Endothelial cell of umbilical vein (primary cell): ENCODE measurements around the gene FMN1.

Experiments used
- CTCF ChIP-seq, 2 donors: IDR thresholded peaks; 1 replicate in 1 of 2; 2 replicates in 1 of 2; pipeline ENCODE4 v1.5.1; 2011; ENCODE audit warnings: low read length in 2 of 2, mild to moderate bottlenecking in 2 of 2, moderate library complexity in 2 of 2, control low read depth in 1 of 2, inconsistent platforms in 1 of 2, low read depth in 1 of 2; ENCODE audit not compliant: insufficient read depth in 1 of 2; ENCODE audit errors: extremely low read depth in 1 of 2
- FOS ChIP-seq: IDR thresholded peaks from 2 replicates; pipeline ENCODE4 v1.6.1; 2011; ENCODE audit warnings: mild to moderate bottlenecking, low read length, moderate library complexity, borderline replicate concordance; ENCODE audit not compliant: insufficient read depth
- MAX ChIP-seq: IDR thresholded peaks from 2 replicates; pipeline ENCODE4 v1.6.1; 2011; ENCODE audit not compliant: insufficient read depth, insufficient read length
- POLR2A ChIP-seq: IDR thresholded peaks from 2 replicates; pipeline ENCODE4 v1.6.1; 2012; ENCODE audit warnings: low read depth, mild to moderate bottlenecking, control low read depth, low read length
- POLR2AphosphoS5 ChIP-seq: IDR thresholded peaks from 2 replicates; pipeline ENCODE4 v1.6.1; 2012; ENCODE audit warnings: low read depth, mild to moderate bottlenecking, control low read depth, low read length, moderate library complexity; ENCODE audit not compliant: insufficient read depth

GRCh38 chr15:32910839-32911238, 283.7 kb downstream of the FMN1 start:
- no peak for TF ChIP-seq POLR2AphosphoS5
- no peak for TF ChIP-seq CTCF (IDR thresholded peaks at IDR 0.05; ENCODE audit: extremely low read depth in 1 of 2, insufficient read depth in 1 of 2, low read depth in 1 of 2, low read length in 2 of 2)
- no peak for TF ChIP-seq MAX
- TF ChIP-seq FOS: no peak
- no peak for TF ChIP-seq POLR2A
